Measurements from ENCODE around the gene MAP6.
"Not testable (repeated sequence)": the region's sequence is repeated elsewhere in the genome, so short reads cannot be mapped to it uniquely, and the experiment has no call there.

Gene MAP6

DNA sequence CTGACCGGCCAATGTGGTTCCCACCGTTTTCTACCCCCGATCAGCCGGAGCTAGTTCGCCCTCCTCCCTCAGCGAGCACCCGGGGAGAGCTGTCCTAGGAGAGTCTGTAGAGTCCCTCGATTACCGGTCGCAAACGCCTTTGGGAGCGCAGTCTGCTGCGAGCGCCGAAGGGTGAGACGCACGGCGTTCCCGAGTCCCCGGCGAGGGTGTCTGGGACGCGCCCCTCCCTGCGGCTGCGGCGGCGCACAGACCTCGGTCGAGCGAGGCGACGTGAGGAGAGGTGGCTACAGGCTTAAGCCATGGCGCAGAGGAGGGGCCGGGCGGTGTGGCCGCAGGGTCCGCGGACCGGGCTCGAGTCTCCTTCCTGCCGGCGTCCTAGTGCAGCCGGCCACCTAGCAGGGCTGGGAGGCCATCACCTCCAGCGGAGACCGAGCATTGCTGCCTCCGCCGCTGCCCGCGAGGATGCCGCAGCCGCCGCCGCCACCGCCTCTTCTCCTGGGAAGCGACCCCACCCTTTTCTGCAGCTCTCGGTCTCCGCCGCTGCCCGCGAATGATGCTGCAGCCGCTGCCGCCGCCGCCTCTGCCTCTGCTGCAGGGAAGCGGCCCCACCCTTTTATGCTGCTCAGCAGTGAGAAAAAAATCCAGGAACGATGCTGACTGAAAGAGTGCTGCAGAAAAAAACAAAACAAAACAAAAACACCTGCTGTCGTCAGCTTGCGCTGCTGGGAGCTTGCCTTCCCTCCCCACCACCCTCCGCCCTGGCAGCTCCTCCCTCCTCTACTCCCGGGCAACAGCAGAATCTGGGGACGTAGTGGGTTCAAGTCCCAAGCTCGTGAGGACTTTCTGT is at the start of gene MAP6:
Gene MAP6 (minus strand): TSS at position 588 of the 847 bp plus-strand sequence. CDS start 669 bp downstream, outside the sequence.
- peak; percentile 62 for DNase-seq

DNA sequence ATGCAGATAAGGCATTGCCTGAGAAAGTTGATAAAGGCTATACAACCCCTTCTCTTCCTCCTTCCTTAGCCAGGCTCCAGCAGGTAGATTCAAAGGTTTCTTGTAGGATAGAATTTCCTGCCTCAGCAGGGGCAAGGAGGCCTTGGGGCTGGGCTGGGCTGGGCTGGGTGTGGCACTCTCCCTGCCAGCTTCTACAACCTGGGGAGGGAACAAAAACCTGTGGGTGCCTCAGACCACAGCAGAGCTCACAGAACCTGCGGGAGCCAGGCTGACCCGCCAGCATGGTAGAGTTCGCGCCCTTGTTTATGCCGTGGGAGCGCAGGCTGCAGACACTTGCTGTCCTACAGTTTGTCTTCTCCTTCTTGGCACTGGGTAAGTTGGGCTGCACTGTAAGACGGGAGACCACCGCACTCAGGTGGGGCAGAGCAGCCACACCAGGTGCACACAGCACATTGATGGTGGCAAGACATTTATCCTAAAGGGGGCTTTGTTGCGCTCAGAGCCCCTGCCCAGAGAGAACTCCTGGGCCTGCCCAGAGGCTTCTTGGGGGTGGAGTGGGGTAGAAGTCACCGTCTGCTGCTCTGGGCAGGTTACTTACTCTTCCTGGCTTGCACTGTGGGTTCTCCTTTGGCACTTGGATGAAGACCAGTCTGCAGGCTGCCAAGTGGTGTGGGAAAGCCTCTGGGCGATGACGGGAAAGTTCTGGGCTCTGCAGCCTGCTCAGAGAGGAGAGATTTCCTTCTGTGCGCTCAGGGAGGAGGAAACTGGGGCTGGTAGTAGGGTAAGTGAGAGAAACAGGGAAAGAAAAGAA is 49.0 kb upstream of the MAP6 start, which contains the start of gene MOGAT2:
Gene MOGAT2 (plus strand): TSS at position 231 of the 811 bp plus-strand sequence. CDS start 51 bp downstream, at position 282.
- H3K27me3 Mint-ChIP-seq = no peaks in the 10 kb centered on the region
- no peak within 1 kb of the TSS for H3K4me3 Mint-ChIP-seq
- H3K9me3 Mint-ChIP-seq = no peaks in the 10 kb centered on the region
- no peaks in the 10 kb centered on the region for H3K36me3 Mint-ChIP-seq (ENCODE audit: low read depth)
- H3K27ac Mint-ChIP-seq = no peak within 1 kb of the TSS
- no peak for DNase-seq
- no peaks in the 10 kb centered on the region for H3K4me1 Mint-ChIP-seq (ENCODE audit: low read depth)

More for the DNA sequence above, at the start of gene MAP6:
- H3K27ac Mint-ChIP-seq = no peak within 1 kb of the TSS
- peaks cover 21% of the 10 kb centered on the region for H3K4me1 Mint-ChIP-seq (ENCODE audit: low read depth)
- H3K9me3 Mint-ChIP-seq = peaks cover 3% of the 10 kb centered on the region
- peaks cover 76% of the 10 kb centered on the region for H3K27me3 Mint-ChIP-seq
- no peaks in the 10 kb centered on the region for H3K36me3 Mint-ChIP-seq (ENCODE audit: low read depth)
- H3K4me3 Mint-ChIP-seq = peak within 1 kb of the TSS; percentile 77

DNA sequence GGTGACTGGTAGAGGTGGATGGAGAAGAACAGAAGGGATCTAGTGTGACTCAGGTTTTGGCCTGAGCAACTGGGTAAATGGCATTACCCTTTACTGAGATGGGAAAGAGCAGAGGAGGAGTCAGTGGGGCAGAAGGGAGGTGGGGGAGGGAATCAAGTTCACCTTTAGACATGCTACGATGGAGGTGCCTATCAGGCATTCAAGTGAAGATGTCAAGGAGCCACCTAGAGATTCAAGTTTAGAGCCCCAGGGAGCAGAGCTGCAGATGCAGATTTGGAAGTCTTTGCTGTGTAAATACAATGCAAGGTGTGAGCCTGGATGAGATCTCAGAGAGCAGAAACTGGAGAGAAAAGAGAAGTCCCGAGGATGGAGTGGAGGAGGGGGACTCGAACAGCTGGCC is 47.8 kb upstream of the MAP6 start:
- H3K4me3 Mint-ChIP-seq = no peak overlapping the region
- no peaks in the 10 kb centered on the region for H3K9me3 Mint-ChIP-seq
- H3K4me1 Mint-ChIP-seq (ENCODE audit: low read depth) = no peaks in the 10 kb centered on the region
- H3K27me3 Mint-ChIP-seq = no peaks in the 10 kb centered on the region
- H3K27ac Mint-ChIP-seq = no peak overlapping the region
- no peak for DNase-seq
- H3K36me3 Mint-ChIP-seq (ENCODE audit: low read depth) = no peaks in the 10 kb centered on the region

DNA sequence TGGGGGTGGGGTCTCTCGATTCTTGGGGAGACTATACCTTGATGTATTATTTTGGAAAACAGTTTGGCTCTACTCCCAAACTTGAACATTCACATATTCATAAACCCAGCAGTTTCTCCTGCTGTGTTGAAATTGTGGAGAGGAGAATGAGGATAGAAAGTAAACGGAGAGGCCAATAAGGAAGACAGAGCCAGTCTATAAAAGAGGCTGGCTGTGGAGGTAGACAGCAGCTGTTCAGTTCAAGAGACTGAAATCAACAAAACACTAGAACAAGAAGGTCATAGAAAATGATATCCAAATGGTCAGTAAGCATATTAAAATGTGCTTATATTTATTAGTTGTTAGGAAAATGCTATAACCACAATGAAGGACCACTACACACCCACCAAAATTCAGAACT is 46.9 kb upstream of the MAP6 start:
- Mint-ChIP-seq H3K27ac (no peak overlapping the region), H3K4me3 (no peak overlapping the region), H3K9me3 (no peaks in the 10 kb centered on the region), H3K27me3 (no peaks in the 10 kb centered on the region), H3K4me1 (ENCODE audit: low read depth) (no peaks in the 10 kb centered on the region), H3K36me3 (ENCODE audit: low read depth) (no peaks in the 10 kb centered on the region)
- no peak for DNase-seq

DNA sequence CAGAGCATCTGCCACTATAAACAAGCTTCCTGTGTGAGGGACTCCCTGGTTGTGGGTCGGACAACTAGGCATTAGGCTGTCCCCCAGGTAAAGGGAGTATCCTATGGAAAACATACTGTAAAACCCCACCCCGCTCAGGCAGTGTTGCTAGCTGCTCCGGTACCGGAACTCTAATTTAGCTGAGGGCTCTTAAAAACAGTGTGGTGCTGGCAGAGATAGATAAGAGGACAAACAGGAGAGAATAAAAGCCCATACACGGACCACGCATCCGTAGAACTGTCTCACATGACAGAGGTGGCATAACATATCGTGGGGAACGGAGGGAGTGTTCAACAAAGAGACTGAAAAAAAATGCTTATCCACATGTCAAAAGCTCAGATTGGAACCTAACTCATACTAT is 45.4 kb upstream of the MAP6 start:
- Mint-ChIP-seq H3K4me1 (ENCODE audit: low read depth) (no peaks in the 10 kb centered on the region), H3K27me3 (no peaks in the 10 kb centered on the region), H3K4me3 (no peak overlapping the region), H3K36me3 (ENCODE audit: low read depth) (no peaks in the 10 kb centered on the region), H3K27ac (no peak overlapping the region), H3K9me3 (no peaks in the 10 kb centered on the region)
- no peak for DNase-seq

DNA sequence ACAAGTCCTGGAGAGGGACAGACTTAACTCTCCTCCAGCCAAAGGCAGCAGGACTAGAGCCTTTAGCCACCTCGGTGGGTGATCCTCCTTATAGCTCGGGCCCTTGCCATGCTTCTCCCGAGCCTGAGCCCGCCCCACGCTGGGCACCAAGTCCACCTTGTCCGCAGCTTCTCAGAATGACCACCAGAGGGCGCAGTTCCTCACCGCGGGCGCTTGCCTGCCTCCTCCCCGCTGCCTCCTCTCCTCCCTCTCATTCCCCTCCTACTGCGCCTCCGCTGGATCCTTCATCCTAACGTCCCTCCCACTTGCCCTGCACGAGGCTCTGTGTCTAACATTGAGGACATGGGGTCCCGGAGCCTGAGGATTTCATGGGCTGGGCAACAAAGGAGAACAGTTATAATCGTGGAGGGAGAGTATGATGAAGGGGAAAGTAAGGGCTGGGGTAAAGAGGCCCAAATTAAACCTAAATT is 37.5 kb upstream of the MAP6 start:
- Mint-ChIP-seq H3K4me3 (no peak overlapping the region), H3K4me1 (ENCODE audit: low read depth) (peaks cover 11% of the 10 kb centered on the region), H3K27me3 (peaks cover 5% of the 10 kb centered on the region), H3K9me3 (no peaks in the 10 kb centered on the region), H3K27ac (no peak overlapping the region), H3K36me3 (ENCODE audit: low read depth) (no peaks in the 10 kb centered on the region)
- peak; percentile 74 for DNase-seq

DNA sequence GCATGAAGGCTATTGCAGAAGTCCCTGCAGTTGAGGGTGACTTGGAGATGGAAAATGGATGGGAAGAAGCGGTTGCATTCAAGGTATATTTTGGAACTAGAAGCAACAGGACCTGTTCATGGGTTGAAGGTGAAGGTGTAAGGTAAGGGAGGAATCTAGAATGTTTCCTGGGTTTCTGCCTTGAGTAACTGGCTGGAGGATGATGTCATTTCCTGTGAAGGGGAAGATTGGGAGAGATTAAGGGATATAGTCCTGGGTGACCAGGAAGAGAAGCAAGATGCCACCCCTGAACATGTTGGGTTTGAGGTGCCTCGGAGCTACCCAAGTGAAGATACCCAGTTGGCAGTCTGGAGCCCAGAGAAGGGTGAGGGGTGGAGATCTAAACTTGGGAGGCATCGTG is 36.7 kb upstream of the MAP6 start:
- H3K27ac Mint-ChIP-seq = no peak overlapping the region

DNA sequence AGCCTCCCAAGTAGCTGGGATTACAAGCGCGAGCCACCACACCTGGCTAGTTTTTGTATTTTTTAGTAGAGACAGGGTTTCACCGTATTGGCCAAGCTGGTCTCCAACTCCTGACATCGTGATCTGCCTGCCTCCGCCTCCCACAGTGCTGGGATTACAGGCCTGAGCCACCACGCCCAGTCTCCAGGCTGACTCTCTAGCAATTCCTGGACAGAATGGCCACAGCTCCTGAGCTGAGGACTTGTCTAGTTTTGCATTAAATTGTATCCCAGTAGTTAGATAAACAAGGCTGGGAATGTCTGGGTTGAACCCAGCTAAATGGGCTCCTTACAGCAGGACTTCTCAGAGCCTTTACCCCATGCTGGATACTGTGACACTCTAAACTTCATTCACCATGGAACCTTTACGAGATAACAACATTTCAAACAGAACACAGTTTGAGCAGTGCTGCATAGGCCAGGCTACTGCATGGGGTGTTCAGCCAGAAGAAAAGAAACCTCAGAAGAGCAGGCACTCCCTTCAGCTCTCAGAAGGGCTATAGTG is 34.9 kb upstream of the MAP6 start:
- Mint-ChIP-seq H3K4me3 (no peak overlapping the region), H3K27ac (no peak overlapping the region), H3K36me3 (ENCODE audit: low read depth) (no peaks in the 10 kb centered on the region)

More for the DNA sequence above, 36.7 kb upstream of the MAP6 start:
- Mint-ChIP-seq H3K36me3 (ENCODE audit: low read depth) (no peaks in the 10 kb centered on the region), H3K27me3 (peaks cover 5% of the 10 kb centered on the region), H3K4me3 (no peak overlapping the region), H3K4me1 (ENCODE audit: low read depth) (peaks cover 11% of the 10 kb centered on the region), H3K9me3 (no peaks in the 10 kb centered on the region)
- DNase-seq = no peak

DNA sequence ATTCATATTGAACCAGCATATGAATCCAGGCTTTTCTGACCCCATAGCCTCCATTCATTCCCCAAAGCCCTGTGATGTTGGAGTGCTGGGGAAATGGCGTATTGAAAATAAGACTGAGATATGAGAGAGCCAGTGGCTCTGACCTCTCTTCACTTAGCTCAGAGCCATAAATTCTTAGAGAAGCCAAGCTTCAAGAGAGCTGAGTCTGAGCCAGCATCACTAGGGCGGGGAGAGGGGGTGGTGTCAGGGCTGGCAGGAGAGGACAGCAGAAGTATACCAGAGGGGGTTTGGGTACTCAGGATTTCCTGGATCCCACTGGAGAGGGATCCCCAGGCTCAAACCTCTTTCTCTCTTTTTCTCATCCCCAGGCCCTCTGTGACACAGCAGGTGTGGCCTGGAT is 32.1 kb upstream of the MAP6 start:
- no peak for DNase-seq
- H3K36me3 Mint-ChIP-seq (ENCODE audit: low read depth) = no peaks in the 10 kb centered on the region
- H3K4me1 Mint-ChIP-seq (ENCODE audit: low read depth) = peaks cover 6% of the 10 kb centered on the region
- H3K27ac Mint-ChIP-seq = no peak overlapping the region
- no peaks in the 10 kb centered on the region for H3K9me3 Mint-ChIP-seq
- no peak overlapping the region for H3K4me3 Mint-ChIP-seq
- peaks cover 41% of the 10 kb centered on the region for H3K27me3 Mint-ChIP-seq

More for the DNA sequence above, 34.9 kb upstream of the MAP6 start:
- H3K27me3 Mint-ChIP-seq = peaks cover 18% of the 10 kb centered on the region
- no peaks in the 10 kb centered on the region for H3K9me3 Mint-ChIP-seq
- no peak for DNase-seq
- H3K4me1 Mint-ChIP-seq (ENCODE audit: low read depth) = peaks cover 11% of the 10 kb centered on the region

DNA sequence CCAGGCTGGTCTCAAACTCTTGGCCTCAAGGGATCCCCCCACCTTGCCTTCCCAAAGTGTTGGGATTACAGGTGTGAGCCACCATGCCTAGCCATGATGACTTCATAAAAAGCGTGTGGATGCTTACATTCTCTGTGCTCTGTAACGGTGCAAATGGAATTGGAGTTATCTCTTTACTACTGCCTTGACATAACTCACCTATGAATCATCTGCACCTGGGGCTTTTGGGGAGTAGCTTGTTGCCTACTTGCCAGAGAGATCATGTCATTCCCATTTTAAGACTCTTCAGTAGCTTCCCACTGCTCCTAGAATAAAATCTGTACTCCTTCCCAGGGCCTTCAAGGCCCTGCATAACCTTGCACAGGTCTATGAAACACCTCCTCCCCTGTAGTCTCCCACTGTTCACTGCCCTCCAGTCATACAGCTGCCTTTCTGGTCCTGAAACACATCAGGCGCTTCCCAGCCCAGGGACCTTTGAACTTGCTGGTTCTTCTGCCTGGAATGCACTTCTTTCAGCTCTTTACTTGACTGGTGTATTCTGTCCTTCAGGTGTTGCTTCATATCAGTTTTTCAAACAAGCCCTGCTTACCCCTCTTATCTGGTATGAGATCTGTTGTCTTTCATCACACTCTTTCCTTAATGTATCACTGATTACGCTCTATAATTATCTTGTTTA is 29.2 kb upstream of the MAP6 start:
- Mint-ChIP-seq H3K4me1 (ENCODE audit: low read depth) (no peaks in the 10 kb centered on the region), H3K27me3 (peaks cover 62% of the 10 kb centered on the region), H3K36me3 (ENCODE audit: low read depth) (no peaks in the 10 kb centered on the region), H3K4me3 (no peak overlapping the region), H3K9me3 (no peaks in the 10 kb centered on the region), H3K27ac (no peak overlapping the region)
- DNase-seq = no peak

DNA sequence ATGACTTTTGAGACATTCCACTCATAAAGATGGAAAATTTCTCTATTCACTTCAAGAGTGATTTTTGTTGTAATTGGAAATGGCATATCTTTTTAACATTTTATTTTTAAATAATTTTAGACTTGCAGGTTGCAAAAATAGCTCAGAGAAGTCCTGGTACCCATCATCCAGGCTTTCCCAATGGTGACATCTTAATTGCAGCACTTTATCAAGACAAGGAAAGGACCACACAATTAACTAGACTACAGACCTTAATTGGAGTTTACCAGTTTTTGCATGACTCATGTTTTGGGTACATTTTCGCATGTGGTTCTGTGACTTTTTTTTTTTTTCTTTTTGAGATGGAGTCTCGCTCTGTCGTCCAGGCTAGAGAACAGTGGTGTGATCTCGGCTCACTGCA is 23.0 kb upstream of the MAP6 start:
- Mint-ChIP-seq H3K4me3 (no peak overlapping the region), H3K36me3 (ENCODE audit: low read depth) (no peaks in the 10 kb centered on the region), H3K27ac (no peak overlapping the region), H3K4me1 (ENCODE audit: low read depth) (peaks cover 21% of the 10 kb centered on the region), H3K9me3 (peaks cover under 1% of the 10 kb centered on the region), H3K27me3 (peaks cover 72% of the 10 kb centered on the region)
- no peak for DNase-seq

DNA sequence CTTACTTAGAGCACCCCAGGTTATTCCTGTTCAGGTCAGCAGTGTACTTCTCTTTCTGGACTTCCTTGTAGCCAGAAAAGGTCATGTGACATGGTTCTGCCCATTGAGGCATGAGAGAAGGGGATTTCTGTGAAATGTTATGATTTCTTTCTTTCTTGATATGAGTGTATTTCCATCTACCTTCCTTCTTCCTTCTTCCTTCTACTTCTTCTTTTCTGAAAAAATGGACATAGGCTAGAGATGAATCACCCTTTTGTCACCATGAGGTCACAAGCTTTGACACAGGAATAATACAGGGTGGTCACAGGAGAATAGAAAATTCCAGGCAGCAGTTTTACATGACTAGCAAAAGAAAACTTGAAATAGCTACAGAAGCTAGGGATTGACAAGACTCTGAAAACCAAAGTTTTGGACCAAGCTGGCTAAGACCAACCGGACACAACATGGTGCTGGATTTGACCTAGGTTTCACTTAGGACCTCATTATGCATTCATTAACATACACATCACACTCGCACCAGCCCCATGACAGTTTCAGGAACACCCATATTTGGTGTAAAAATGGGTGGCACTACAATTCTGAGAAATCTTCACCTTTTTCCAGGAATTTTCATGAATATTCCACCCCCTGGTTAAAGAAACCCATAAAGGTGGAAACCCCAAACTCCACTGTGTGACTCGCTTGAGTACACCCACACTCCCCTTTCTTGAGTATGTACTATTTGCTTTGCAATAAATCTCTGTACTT is 21.2 kb upstream of the MAP6 start:
- Mint-ChIP-seq H3K27me3 (peaks cover 76% of the 10 kb centered on the region), H3K36me3 (ENCODE audit: low read depth) (peaks cover 4% of the 10 kb centered on the region), H3K9me3 (peaks cover 16% of the 10 kb centered on the region), H3K4me3 (no peak overlapping the region), H3K27ac (peak overlapping the region; percentile 68), H3K4me1 (ENCODE audit: low read depth) (peaks cover 21% of the 10 kb centered on the region)
- no peak for DNase-seq

DNA sequence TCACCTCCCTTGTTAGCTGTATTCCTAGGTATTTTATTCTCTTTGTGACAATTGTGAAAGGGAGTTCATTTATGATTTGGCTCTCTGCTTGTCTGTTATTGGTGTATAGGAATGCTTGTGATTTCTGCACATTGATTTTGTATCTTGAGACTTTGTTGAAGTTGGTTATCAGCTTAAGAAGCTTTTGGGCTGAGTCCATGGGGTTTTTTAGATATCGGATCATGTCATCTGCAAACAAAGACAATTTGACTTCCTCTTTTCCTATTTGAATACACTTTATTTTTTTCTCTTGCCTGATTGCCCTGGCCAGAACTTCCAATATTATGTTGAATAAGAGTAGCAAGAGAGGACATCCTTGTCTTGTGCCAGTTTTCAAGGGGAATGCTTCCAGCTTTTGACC is 15.0 kb upstream of the MAP6 start:
- H3K27ac Mint-ChIP-seq, H3K4me3 Mint-ChIP-seq: not testable (repeated sequence)
- H3K27me3 Mint-ChIP-seq = peaks cover 79% of the 10 kb centered on the region

More for the DNA sequence above, 15.0 kb upstream of the MAP6 start:
- DNase-seq; H3K36me3 Mint-ChIP-seq (ENCODE audit: low read depth); H3K4me1 Mint-ChIP-seq (ENCODE audit: low read depth): not testable (repeated sequence)
- peaks cover 26% of the 10 kb centered on the region for H3K9me3 Mint-ChIP-seq

Data from activated T-cell treated with anti-CD3 and anti-CD28 coated beads, Interleukin-2, amount 50 U/mL, for 24 hours (primary cell).